HG03139 (cell line): ENCODE data around the gene CCL17.
"Not testable (repeated sequence)": the region's sequence is repeated elsewhere in the genome, so short reads cannot be mapped to it uniquely, and the experiment has no call there.

Source experiments
- ATAC-seq: cut with Tn5 transposase; IDR thresholded peaks from one replicate; pipeline ENCODE4 v1.9.1; 2021; ENCODE audit not compliant: unreplicated experiment

The CCL17 gene

DNA sequence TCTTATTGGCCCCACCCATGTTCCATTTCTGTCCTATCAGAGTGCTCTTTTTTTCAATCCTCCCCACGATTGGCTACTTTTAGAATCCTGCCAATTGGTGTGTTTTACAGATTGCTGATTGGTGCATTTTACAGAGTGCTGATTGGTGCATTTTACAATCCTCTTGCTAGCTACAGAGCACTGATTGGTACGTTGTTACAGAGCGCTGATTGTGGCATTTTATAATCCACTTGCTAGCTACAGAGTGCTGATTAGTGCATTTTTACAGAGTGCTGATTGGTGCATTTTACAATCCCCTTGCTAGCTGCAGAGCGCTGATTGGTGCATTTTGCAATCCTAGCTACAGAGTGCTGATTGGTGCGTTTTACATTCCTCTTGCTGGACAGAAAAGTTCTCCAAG, 9.5 kb upstream of the CCL17 start:
- no peak for ATAC-seq

GRCh38 chr16:57396786-57397185, 7.8 kb upstream of the CCL17 start:
- no peak for ATAC-seq

DNA sequence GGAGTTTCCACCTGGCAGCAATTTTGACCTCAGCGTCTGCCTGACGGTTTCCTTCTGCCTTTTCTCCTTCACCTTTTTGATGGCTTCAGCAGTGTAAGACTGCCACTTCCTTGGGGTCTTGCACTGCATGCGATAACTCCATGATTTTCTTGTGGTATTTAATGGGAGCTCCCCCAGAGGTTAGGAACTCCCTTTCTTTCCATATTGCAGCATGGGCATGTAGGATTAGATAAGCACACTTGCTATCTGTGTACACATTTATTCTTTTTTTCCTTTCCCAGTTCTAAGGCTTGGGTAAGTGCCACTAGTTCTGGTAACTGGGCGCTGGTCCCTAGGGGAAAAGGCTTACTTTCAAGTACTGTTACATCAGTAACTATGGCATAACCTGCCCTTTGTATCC, 7.1 kb upstream of the CCL17 start:
- not testable (repeated sequence) for ATAC-seq

DNA sequence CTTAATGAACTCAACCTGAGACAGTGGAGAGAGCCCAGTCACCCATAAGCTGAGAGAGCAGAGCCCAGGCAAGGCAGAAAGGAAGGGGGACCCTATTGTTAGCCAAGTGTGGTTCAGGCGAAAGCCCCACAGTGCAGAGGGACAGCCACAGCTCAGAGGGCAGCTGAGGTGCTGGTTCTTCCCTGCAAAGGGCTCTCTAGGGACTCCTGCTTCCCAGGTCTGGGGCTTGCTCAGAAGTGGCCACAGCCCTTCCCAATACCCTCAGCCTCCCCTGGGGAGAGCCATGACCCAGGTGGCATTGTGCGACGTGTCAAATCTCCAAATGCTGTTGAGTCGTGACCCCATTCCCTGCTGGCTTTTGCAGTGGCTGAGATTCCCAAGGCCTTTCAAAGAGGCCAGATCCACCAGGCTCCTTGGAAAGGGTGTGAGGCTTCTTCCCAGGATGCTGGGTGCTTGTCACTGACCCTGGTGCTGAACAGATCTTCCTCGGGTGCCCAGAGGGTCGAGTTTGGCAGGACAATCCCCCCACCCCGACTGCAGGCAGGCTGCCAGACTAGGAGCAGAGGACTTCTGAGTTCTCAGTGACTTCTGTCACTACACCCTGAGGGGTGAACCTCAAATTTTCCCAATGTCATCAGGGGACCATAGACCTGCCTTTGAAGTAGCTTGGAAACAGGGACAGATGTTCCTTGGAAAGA, 2.5 kb upstream of the CCL17 start:
- no peak for ATAC-seq

DNA sequence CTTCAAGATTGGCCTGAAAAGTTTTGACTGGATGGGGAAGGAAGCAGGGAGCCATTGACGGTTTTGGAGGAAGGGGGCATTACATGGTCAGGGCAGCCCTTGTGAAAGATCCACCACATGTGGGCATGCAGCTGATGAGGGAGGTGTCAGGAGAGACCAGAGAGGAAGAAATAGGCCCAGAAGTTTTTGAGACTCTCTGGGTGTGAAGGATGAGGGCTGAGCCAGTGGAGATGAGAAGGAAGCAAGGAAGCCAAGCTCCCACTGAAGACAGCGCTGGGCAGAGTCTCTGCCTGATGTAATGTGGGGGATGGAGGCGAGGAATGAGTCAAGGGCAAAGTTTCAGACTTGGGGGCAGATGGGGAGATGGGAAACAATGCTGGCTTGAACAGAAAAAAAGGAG, 530 bp downstream of the CCL17 start:
- no peak for ATAC-seq

DNA sequence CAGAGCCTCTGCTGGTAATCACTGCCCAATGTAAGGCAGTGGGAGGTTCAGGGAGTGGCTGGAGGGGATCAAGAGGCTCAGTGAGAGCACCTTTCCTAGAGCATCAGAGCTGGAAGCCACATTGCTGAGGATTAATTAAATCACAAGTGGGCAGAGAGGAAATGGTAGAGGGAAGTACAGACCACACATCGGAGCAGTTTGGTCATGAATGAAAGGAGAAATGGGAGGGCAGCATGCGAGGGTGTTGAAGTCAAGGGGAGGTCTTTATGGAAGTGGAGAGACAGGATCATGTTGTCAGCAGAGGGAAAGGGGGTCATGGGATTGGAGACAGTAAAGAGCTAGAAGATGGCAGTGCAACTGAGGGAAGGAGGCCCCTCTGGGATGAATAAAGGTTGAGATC, 2.3 kb downstream of the CCL17 start:
- no peak for ATAC-seq

DNA sequence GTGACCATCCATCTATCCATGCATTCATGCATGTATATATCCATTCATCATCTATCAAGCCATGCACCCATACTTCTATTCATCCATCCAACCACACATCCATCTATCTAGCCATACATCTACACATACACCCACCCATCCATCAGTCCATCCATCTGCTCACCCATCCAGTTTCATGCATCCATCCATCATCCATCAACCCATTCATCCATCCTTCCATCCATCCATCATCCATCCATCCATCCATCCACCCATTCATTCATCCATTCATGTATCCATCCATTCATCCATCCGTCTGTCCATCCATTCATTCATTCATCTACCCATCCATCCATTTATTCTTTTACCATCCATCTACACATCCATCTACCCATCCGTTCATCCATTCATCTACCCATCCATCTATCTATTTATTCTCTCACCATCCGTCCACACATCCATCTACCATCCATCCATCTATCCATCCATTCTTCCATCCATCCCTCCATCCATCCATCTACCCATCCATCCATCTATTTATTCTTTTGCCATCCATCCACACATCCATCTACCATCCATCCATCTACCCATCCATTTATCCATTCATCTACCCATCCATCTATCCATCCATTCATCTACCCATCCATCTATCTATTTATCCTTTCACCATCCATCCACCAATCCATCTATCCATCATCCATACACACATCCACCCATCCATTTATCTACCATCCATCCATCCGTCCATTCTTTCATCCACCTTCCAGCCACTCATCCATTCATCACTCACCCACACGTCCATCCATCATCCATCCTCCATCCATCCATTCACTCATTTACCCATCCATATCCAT, 3.2 kb downstream of the CCL17 start:
- ATAC-seq, result no peak

GRCh38 chr16:57409065-57409464, 4.5 kb downstream of the CCL17 start:
- no peak for ATAC-seq

- ATAC-seq, result no peak
Observed at GRCh38 chr16:57409870-57410587, 5.5 kb downstream of the CCL17 start.

DNA sequence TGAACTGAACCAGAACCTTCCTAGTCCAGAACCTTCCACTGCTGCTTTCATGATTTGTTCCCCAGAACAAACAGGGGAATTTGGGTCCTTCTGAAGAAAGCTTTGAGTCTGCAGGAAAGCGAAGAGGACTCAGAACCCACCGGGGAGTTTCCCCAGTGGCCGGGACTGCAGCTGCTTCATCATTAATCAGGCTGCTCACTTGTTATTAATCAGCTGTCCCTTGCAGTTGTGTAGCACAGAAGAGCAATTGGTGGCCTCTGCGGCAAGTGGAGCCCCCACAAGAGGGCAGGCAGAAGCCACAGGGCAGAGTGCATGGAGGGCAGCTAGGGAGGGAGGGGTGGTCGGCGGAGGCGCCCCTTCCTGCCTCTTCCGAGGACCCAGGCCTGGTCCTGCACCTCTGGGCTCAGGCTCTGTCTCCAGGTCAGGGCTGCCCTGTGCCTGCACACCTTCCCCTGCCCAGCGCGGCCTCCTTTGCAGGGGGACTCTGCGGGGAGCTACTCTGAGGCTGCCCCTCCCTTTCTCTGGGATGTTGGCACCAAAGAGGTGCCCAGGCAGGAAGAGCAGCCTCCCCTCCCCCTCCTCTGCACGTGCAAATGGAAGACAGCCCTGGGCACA, 6.9 kb downstream of the CCL17 start:
- ATAC-seq, result no peak

DNA sequence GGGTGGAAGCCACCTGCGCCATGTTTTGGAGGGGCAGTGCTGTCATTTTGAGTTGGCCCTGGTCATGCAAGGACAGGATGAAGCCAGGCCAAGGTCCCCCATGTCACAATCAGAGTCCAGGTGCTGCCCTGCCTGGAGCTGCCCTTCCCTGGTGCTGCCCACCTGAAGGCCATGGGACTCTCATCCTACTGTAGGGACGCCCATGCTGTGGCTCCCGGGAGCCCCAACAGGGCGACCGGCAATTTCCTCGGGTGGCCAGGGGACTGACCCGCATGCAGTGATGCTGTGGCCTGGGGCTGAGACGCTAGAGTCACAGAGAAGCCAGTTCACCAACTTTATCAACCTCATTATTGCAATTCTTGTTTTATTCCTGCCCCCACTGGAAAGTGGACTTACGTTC, 8.0 kb downstream of the CCL17 start:
- ATAC-seq, result no peak

DNA sequence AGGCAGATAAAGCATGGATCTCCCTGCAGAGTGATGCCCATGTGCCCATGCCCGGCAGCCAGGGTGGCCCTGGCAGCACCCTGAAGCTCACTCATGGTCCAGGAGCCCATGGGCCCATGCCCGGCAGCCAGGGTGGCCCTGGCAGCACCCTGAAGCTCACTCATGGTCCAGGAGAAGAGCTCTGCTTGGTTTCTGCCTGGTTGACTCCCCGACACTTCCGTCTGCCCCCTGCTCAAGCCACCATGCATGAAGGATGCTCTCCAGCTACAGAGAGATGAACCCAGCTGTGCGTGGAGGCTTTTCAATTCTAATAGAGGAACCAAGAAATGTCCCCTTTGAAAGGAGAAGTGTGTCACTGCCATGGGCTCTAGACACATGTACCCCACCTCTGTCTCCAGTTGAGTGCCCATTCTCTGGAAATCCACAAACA, 8.7 kb downstream of the CCL17 start:
- peak; percentile 48 for ATAC-seq

DNA sequence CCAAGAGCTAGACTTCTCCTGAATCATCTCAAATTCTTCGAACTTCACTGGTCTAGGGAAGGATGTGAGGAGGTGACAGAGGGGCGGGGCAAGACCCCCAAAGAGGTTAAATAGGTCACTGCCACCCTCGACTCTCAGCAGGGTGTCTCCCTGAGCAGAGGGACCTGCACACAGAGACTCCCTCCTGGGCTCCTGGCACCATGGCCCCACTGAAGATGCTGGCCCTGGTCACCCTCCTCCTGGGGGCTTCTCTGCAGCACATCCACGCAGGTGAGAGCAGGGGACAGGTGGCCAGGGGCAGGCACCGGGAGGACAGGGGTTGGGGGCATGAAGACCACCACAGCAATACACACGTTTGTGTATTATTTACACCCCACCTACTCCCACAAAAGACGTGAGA, 9.2 kb downstream of the CCL17 start:
- no peak for ATAC-seq

DNA sequence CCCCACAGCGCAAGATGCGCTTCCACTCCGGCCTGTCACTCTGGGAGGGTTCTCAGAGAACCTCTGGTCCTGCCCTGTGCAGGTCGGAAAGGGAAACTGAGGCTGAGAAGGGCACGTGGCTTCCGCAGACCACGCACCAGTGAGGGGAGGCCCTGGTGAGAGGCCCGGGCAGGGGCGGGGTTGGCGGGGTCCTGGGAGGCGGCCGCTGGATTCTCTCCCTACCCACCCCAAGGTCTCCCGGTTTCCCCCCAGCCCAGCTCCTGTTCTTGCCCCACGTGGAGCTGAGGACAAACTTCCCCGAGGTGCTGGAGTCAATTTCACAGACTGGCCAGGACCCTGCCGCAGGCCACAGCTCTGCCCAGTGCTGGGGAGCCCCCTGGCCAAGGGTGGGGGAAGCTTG, 11.5 kb downstream of the CCL17 start:
- no peak for ATAC-seq

- no peak for ATAC-seq
Observed at GRCh38 chr16:57419506-57419905, 14.9 kb downstream of the CCL17 start.

DNA sequence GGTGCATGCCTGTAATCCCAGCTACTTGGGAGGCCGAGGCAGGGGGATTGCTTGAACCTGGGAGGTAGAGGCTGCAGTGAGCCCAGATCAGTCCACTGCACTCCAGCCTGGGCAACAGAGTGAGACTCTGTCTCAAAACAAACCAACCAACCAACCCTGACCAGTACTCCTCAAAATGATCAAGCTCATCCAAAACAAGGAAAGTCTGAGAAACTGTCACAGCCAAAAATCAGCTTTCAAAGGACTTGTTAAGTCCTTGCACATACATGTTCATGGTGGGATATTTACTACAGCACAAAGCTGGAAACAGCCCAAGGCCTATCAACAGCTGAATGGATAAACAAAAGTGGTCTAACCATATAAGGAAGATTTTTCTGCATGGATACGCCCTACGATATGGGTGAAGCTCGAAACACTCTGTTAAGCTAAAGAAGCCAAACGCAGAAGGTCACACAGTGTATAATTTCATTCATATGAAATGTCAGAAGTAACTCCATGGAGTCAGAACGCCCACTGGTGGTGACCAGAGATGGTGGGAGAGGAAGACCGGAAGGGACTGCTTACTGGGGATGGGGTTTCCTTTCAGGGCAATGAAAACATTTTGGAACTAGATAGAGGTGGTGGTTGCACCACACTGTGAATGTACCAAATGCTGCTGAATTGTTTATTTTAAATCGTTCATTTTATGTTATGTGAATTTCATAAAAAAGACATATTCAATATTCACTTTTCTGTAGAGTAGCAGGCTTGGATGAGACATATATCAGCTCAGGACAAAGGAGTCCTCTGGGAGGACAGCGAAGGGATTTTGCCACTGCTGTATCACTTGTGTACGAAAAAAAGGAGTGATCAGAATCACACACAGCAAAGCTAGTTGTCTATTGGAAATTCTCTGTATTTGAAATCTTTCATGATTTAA, 17.7 kb downstream of the CCL17 start:
- ATAC-seq, result no peak

DNA sequence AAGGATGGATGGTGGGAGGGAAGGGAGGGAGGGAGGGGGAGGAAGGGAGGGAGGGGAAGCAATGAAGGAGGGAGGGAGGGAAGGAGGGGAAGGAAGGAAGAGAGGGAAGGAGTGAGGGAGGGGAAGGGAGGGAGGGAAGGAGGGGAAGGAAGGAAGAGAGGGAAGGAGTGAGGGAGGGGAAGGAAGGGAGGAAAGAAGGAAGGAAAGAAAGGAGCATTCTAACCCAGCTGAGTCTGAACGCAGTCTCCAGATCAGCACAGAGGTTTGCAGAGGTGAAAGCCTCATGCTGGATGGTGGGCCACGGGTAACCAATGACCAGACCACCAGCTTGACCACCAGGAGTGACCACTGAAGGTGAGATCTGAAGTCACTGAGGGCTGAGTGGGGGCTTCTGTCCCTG, 18.6 kb downstream of the CCL17 start:
- ATAC-seq, result no peak

- ATAC-seq, result no peak
Observed at GRCh38 chr16:57424583-57424982, 20.0 kb downstream of the CCL17 start.

GRCh38 chr16:57426356-57426755, 21.8 kb downstream of the CCL17 start:
- ATAC-seq, result no peak

GRCh38 chr16:57427307-57427706, 22.7 kb downstream of the CCL17 start:
- no peak for ATAC-seq
